Ovary (tissue), 9 donors: ENCODE data around the gene CABCOCO1. TPM values are rescaled to one million over a fixed set of nuclear protein-coding genes. Genes with fewer than 3 reads are reported as not detected.
A peak's percentile ranks its signal among the peaks of the same experiment; 100 is the strongest.

Experiments
- DNase-seq, 5 donors: peaks; one replicate each; pipeline ENCODE4 v3.0.0-alpha.2; 2019 to 2020
- H3K27ac ChIP-seq, 2 donors: fragments of 200-600 bp; one replicate each; pipeline versions ENCODE4 v1.5.1 to v1.8.0; 2019 to 2022
- H3K27me3 ChIP-seq: fragments of 200-600 bp; one replicate; pipeline ENCODE4 v1.8.0; 2022
- H3K36me3 ChIP-seq: fragments of 200-600 bp; sonication (generic); one replicate; pipeline ENCODE4 v1.5.1; 2019
- H3K4me1 ChIP-seq: one replicate; pipeline ENCODE4 v1.8.1; 2013; ENCODE audit warnings: mild to moderate bottlenecking, moderate library complexity; ENCODE audit not compliant: insufficient read depth
- H3K4me3 ChIP-seq: fragments of 200-600 bp; sonication (generic); one replicate; pipeline ENCODE4 v1.5.1; 2017
- H3K9me3 ChIP-seq, 2 donors: fragments of 200-600 bp in 1 of 2; sonication (generic) in 1 of 2; one replicate each; pipeline versions ENCODE4 v1.5.1 to v1.8.1; 2013 to 2019; ENCODE audit warnings: mild to moderate bottlenecking in 1 of 2, moderate library complexity in 1 of 2
- EP300 ChIP-seq: sonication (generic); formaldehyde crosslinking; IDR thresholded peaks from one replicate; pipeline ENCODE4 v1.6.1; 2017; ENCODE audit warnings: antibody characterized with exemption
- POLR2A ChIP-seq: fragments of 450-650 bp; IDR thresholded peaks from one replicate; pipeline ENCODE4 v1.6.1; 2017; ENCODE audit warnings: antibody characterized with exemption, mild to moderate bottlenecking, moderate library complexity
- WGBS, 3 donors: extraction: QIAGEN DNeasy Blood & Tissue Kit in 1 of 3; methylation state at CpG; one replicate each; pipeline versions ENCODE4 v1.1.5 to v1.1.7; 2013 to 2017; 5-methylcytosine and 5-hydroxymethylcytosine counted together
- intact Hi-C, 4 donors: fragments of 100-400 bp; cut with DNase I; formaldehyde crosslinking; loops; one replicate each; pipeline versions ENCODE4 v1.11.0 to v1.15.1; 2022 to 2023
- polyA plus RNA-seq, 2 donors: library from polyadenylated mRNA; stranded (reverse); fragments of 200-250 nt in 1 of 2; fragments of 350-450 nt in 1 of 2; fragmentation: Illumina TruSeq in 1 of 2; extraction: RNeasy Lipid Tissue Mini Kit (QIAGEN cat#74804) in 1 of 2; gene quantifications; one replicate each; pipeline ENCODE4 v1.2.3, GENCODE V29; 2013 to 2014
- total RNA-seq, 7 donors: library from RNA; depleted of rRNA in 2 of 7; stranded (reverse); fragments of >200 nt in 2 of 7; fragmentation: NEBNext Ultra II Directional in 3 of 7; extraction: Animal tissue kit (Norgen Biotek cat#: 25700) in 3 of 7; gene quantifications; one replicate each; pipeline versions ENCODE4 v1.1.0 to v1.2.4, GENCODE V29; 2016 to 2023
- TF ChIP-seq, protein P1 (sequence below), 3 donors: fragments of 450-650 bp in 2 of 3; fragments of 200-600 bp in 1 of 3; IDR thresholded peaks; one replicate each; pipeline versions ENCODE4 v1.5.1 to v1.8.0; 2016 to 2022; ENCODE audit warnings: antibody characterized with exemption in 3 of 3, mild to moderate bottlenecking in 1 of 3
- donor health status: DM: no; HTN: no; CAD: no; lungs with moderate emphysema.
- donor health status: DM: no; HTN: no; CAD: no.
- donor health status: Bipolar disorder and iron deficiency.
- donor health status: DM: yes; HTN: yes; CAD: no.
- donor health status: DM: no; HTN: no; CAD: no.
- donor health status: DM: yes; HTN: yes; CAD: no.

Gene CABCOCO1
- total and polyA plus RNA-seq, 9 donors: 0.15 to 10.1 (median 0.55) TPM

GRCh38 chr10:61750943-61751471 is 88.3 kb downstream of the CABCOCO1 start:
- peaks cover 6% of the 10 kb centered on the region for H3K4me1 ChIP-seq
- H3K27me3 ChIP-seq: no peaks in the 10 kb centered on the region
- 68 to 86% (median 73%) methylated on average over 6 of the region's 6 CpGs for WGBS, 3 donors
- intact Hi-C loops: no loop called here
- H3K36me3 ChIP-seq: no peaks in the 10 kb centered on the region
- H3K27ac ChIP-seq: no peak overlapping the region
- peak; percentile 29 to 61 (median 39) for DNase-seq
- TF ChIP-seq, protein P1, sequence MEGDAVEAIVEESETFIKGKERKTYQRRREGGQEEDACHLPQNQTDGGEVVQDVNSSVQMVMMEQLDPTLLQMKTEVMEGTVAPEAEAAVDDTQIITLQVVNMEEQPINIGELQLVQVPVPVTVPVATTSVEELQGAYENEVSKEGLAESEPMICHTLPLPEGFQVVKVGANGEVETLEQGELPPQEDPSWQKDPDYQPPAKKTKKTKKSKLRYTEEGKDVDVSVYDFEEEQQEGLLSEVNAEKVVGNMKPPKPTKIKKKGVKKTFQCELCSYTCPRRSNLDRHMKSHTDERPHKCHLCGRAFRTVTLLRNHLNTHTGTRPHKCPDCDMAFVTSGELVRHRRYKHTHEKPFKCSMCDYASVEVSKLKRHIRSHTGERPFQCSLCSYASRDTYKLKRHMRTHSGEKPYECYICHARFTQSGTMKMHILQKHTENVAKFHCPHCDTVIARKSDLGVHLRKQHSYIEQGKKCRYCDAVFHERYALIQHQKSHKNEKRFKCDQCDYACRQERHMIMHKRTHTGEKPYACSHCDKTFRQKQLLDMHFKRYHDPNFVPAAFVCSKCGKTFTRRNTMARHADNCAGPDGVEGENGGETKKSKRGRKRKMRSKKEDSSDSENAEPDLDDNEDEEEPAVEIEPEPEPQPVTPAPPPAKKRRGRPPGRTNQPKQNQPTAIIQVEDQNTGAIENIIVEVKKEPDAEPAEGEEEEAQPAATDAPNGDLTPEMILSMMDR (IDR thresholded peaks at IDR 0.05): no peak
- H3K9me3 ChIP-seq: no peaks in the 10 kb centered on the region
- H3K4me3 ChIP-seq: no peak overlapping the region

GRCh38 chr10:61751599-61751998 is 88.9 kb downstream of the CABCOCO1 start:
- Histone ChIP-seq H3K4me3 (no peak overlapping the region), H3K27me3 (no peaks in the 10 kb centered on the region), H3K27ac (no peak overlapping the region), H3K4me1 (peaks cover 6% of the 10 kb centered on the region), H3K9me3 (no peaks in the 10 kb centered on the region), H3K36me3 (no peaks in the 10 kb centered on the region)
- intact Hi-C loops: no loop called here
- no peak for TF ChIP-seq POLR2A
- TF ChIP-seq, protein P1 (IDR thresholded peaks at IDR 0.05): no peak
- no peak for TF ChIP-seq EP300
- whole genome bisulfite sequencing, 3 donors: 25 to 34% (median 30%) methylated on average over 3 of the region's 3 CpGs
- no peak for DNase-seq

- Histone ChIP-seq H3K27me3 (no peaks in the 10 kb centered on the region), H3K4me3 (no peak overlapping the region), H3K4me1 (peaks cover 6% of the 10 kb centered on the region), H3K27ac (no peak overlapping the region), H3K9me3 (no peaks in the 10 kb centered on the region), H3K36me3 (no peaks in the 10 kb centered on the region)
- intact Hi-C loops: no loop called here
- 8 to 14% (median 11%) methylated on average over 6 of the region's 6 CpGs for WGBS, 3 donors
- DNase-seq: no peak
- TF ChIP-seq, protein P1 (IDR thresholded peaks at IDR 0.05): no peak
- TF ChIP-seq EP300 (no peak), POLR2A (no peak)
These were observed 89.6 kb downstream of the CABCOCO1 start for GRCh38 chr10:61752111-61753011.

DNA sequence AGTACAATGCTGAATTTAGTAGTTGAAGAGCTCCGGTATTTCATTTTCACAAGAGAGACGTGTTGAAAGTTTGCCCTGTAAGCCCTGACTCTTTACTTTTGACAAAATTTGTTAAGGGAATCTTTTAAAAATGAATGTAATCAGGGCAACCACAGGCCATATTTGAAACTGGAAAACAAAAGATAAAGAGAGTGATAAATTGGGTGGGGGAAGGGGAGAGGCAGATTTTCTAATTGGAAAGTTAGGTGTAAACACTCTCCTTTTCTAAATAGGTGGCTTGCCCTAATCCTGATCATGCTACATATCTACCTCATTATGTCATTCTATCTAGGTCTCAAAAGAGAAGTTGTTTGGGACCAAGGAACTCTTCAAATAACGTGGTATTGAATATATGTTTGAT is 90.7 kb downstream of the CABCOCO1 start:
- DNase-seq: no peak
- H3K4me1 ChIP-seq: peaks cover 6% of the 10 kb centered on the region
- no peaks in the 10 kb centered on the region for H3K36me3 ChIP-seq
- no peaks in the 10 kb centered on the region for H3K9me3 ChIP-seq
- intact Hi-C loops: no loop called here
- no peak overlapping the region for H3K4me3 ChIP-seq
- WGBS, 3 donors: 55 to 74% (median 67%) methylated on average over 3 of the region's 3 CpGs
- H3K27ac ChIP-seq: no peak overlapping the region
- TF ChIP-seq, protein P1 (IDR thresholded peaks at IDR 0.05): no peak
- TF ChIP-seq EP300 (no peak), POLR2A (no peak)
- no peaks in the 10 kb centered on the region for H3K27me3 ChIP-seq
